Measurements from ENCODE around the gene HOXC9.

GRCh38 chr12:53998110-53998899 is 1.7 kb upstream of the HOXC9 start:
- no peak for TF ChIP-seq CTCF (IDR thresholded peaks at IDR 0.05 in 8 of 11, conservative IDR thresholded peaks at IDR 0.05 in 3 of 11)
- no peak for TF ChIP-seq POLR2A (IDR thresholded peaks at IDR 0.05)
